ENCODE results near the gene STK39. TPM values are rescaled to one million over a fixed set of nuclear protein-coding genes. Genes with fewer than 3 reads are reported as not detected.

Gene STK39
- total and polyA plus RNA-seq, 2 donors (not counting 1 experiment from before 2014, with no cell fraction given), result 2.3 to 14.6 TPM

GRCh38 chr2:168241208-168241607, 6.2 kb downstream of the STK39 start:
- ChIA-PET CTCF (no interaction called here), POLR2A (no interaction called here)
- TF ChIP-seq CTCF (IDR thresholded peaks at IDR 0.05) (no peak), EZH2 (IDR thresholded peaks at IDR 0.05; ENCODE audit: borderline replicate concordance, insufficient read depth, low read depth, low read length, poor library complexity, severe bottlenecking) (no peak)
- H3K9me3 ChIP-seq (ENCODE audit: control extremely low read depth in 1 of 3, control insufficient read depth in 2 of 3, insufficient read depth in 1 of 3, low read length in 2 of 3), result no peaks in the 10 kb centered on the region
- peaks cover 6% of the 10 kb centered on the region for H4K20me1 ChIP-seq (ENCODE audit: control insufficient read depth, insufficient read depth, low read length, poor library complexity, severe bottlenecking)
- H3K79me2 ChIP-seq (ENCODE audit: control insufficient read depth, insufficient read depth, low read length), result peaks cover 55% of the 10 kb centered on the region
- intact Hi-C loops (cut with micrococcal nuclease), result loop anchor here (10.0 kb wide), 1 partner anchor 214 kb away; the partner anchor contains the start of gene CERS6
- H3K4me1 ChIP-seq (ENCODE audit: control insufficient read depth in 2 of 2, insufficient read depth in 2 of 2, low read length in 2 of 2), result peaks cover 3 to 15% of the 10 kb centered on the region in 2 donors
- no peak overlapping the region for H3K4me2 ChIP-seq (replicated peaks; ENCODE audit: low read depth, low read length, poor library complexity, severe bottlenecking)
- H3K4me1 Mint-ChIP-seq, result peaks cover 21% of the 10 kb centered on the region
- H2AFZ ChIP-seq (ENCODE audit: insufficient read depth, low read depth, low read length, poor library complexity, severe bottlenecking), result no peak overlapping the region
- no peaks in the 10 kb centered on the region for H3K9me3 Mint-ChIP-seq (ENCODE audit: insufficient read depth)
- H3K36me3 ChIP-seq (replicated peaks in 1 of 2; ENCODE audit: control extremely low read depth in 1 of 2, control insufficient read depth in 1 of 2, extremely low read depth in 1 of 2, insufficient read depth in 2 of 2, low read length in 1 of 2), result no peaks in the 10 kb centered on the region
- ATAC-seq (ENCODE audit: low read depth), result no peak
- no peak for DNase-seq
- no peaks in the 10 kb centered on the region for H3K27me3 Mint-ChIP-seq
- no peak overlapping the region for H3K27ac Mint-ChIP-seq
- H3K27ac ChIP-seq (ENCODE audit: low read length in 2 of 2), result no peak overlapping the region
- no peak overlapping the region for H3K4me3 Mint-ChIP-seq
- no peak overlapping the region for H3K4me3 ChIP-seq (ENCODE audit: control extremely low read depth in 1 of 5, extremely low read depth in 1 of 5, insufficient read depth in 1 of 5, low read depth in 2 of 5, low read length in 4 of 5)
- no peaks in the 10 kb centered on the region for H3K27me3 ChIP-seq (replicated peaks in 1 of 4; ENCODE audit: control extremely low read depth in 1 of 4, control insufficient read depth in 3 of 4, insufficient read depth in 4 of 4, low read length in 3 of 4)
- H3K9ac ChIP-seq (ENCODE audit: low read length), result no peak overlapping the region
- 85% methylated on average over 5 of the region's 5 CpGs for WGBS (ENCODE audit: insufficient coverage)

GRCh38 chr2:168239281-168239680, 8.1 kb downstream of the STK39 start:
- H3K27me3 ChIP-seq (replicated peaks in 1 of 4; ENCODE audit: control extremely low read depth in 1 of 4, control insufficient read depth in 3 of 4, insufficient read depth in 4 of 4, low read length in 3 of 4), result no peaks in the 10 kb centered on the region
- 80% methylated on average over 2 of the region's 5 CpGs for WGBS (ENCODE audit: insufficient coverage)
- H2AFZ ChIP-seq (ENCODE audit: insufficient read depth, low read depth, low read length, poor library complexity, severe bottlenecking), result no peak overlapping the region
- Mint-ChIP-seq H3K27me3 (no peaks in the 10 kb centered on the region), H3K4me3 (no peak overlapping the region), H3K27ac (no peak overlapping the region), H3K9me3 (ENCODE audit: insufficient read depth) (no peaks in the 10 kb centered on the region), H3K4me1 (peaks cover 7% of the 10 kb centered on the region)
- intact Hi-C loops (cut with micrococcal nuclease), result no loop called here
- CTCF ChIA-PET, result no interaction called here
- peaks cover 0 to 3% (median 0%) of the 10 kb centered on the region in 3 donors for H3K9me3 ChIP-seq (ENCODE audit: control extremely low read depth in 1 of 3, control insufficient read depth in 2 of 3, insufficient read depth in 1 of 3, low read length in 2 of 3)
- H3K79me2 ChIP-seq (ENCODE audit: control insufficient read depth, insufficient read depth, low read length), result peaks cover 48% of the 10 kb centered on the region
- TF ChIP-seq CTCF (IDR thresholded peaks at IDR 0.05), result no peak
- no peak for TF ChIP-seq EZH2 (IDR thresholded peaks at IDR 0.05; ENCODE audit: borderline replicate concordance, insufficient read depth, low read depth, low read length, poor library complexity, severe bottlenecking)
- ATAC-seq (ENCODE audit: low read depth) (no peak), DNase-seq (no peak)
- H3K4me2 ChIP-seq (replicated peaks; ENCODE audit: low read depth, low read length, poor library complexity, severe bottlenecking), result no peak overlapping the region
- POLR2A ChIA-PET, result no interaction called here
- no peak overlapping the region for H3K27ac ChIP-seq (ENCODE audit: low read length in 2 of 2)
- H3K36me3 ChIP-seq (replicated peaks in 1 of 2; ENCODE audit: control extremely low read depth in 1 of 2, control insufficient read depth in 1 of 2, extremely low read depth in 1 of 2, insufficient read depth in 2 of 2, low read length in 1 of 2), result no peaks in the 10 kb centered on the region
- peaks cover 6% of the 10 kb centered on the region for H4K20me1 ChIP-seq (ENCODE audit: control insufficient read depth, insufficient read depth, low read length, poor library complexity, severe bottlenecking)
- H3K4me1 ChIP-seq (ENCODE audit: control insufficient read depth in 2 of 2, insufficient read depth in 2 of 2, low read length in 2 of 2), result peaks cover 0 to 2% of the 10 kb centered on the region in 2 donors
- no peak overlapping the region for H3K9ac ChIP-seq (ENCODE audit: low read length)
- H3K4me3 ChIP-seq (ENCODE audit: control extremely low read depth in 1 of 5, extremely low read depth in 1 of 5, insufficient read depth in 1 of 5, low read depth in 2 of 5, low read length in 4 of 5), result no peak overlapping the region

All from B cell (primary cell).